Activated effector memory CD4-positive, alpha-beta T cell treated with Interleukin-2 at 50 U/mL for 16 hours (primary cell): Measurements from ENCODE around the gene PROZ.
"Not testable (repeated sequence)": the region's sequence is repeated elsewhere in the genome, so short reads cannot be mapped to it uniquely, and the experiment has no call there.

ENCODE experiments used
- DNase-seq: peaks from one replicate; pipeline ENCODE4 v3.0.0-alpha.2; 2020

PROZ gene

DNA sequence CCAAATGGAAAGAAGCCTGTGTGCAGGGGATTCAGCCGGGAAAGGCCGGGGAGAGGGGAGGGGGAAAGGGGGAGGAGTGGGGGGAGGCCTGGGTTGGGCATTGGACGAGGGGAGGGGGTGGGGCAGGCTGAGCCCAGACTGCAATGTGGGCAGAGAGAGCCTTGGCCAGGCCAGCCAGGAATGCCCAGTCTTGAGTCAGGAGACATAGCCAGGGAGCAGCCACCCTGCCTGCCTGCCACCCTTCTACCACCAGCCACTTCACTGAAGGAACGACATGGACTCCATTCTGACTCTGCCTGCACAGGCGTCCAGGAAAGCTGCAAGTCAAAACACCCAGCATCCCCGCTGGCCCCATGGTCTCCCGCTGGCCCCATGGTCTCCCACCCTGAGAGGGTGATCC lies 498 bp downstream of the PROZ start:
- no peak for DNase-seq

GRCh38 chr13:113159701-113160100 lies 1.3 kb downstream of the PROZ start:
- no peak for DNase-seq

GRCh38 chr13:113160983-113161382 lies 2.5 kb downstream of the PROZ start:
- no peak for DNase-seq

DNA sequence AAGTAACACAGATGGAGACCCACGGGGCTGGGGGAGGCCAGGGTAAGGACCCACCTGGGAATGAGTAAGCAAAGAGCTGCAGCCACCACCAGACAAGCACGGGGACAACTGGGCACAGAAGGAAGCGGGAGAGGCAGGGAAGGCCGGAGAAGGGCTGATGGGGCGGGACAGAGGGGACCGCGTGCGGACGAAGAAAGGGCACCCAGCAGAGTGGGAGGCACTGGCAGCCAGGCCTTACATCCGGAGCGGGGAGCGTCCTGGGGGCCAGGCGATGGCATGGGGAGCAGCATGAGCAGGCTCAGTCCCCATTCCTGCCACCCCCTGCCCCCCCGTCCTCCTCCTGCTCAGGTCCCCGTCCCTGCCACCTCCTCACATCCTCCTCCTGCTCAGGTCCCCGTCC lies 3.0 kb downstream of the PROZ start:
- no peak for DNase-seq

GRCh38 chr13:113161975-113162374 lies 3.5 kb downstream of the PROZ start:
- not testable (repeated sequence) for DNase-seq

GRCh38 chr13:113162783-113163685 lies 4.6 kb downstream of the PROZ start:
- no peak for DNase-seq

DNA sequence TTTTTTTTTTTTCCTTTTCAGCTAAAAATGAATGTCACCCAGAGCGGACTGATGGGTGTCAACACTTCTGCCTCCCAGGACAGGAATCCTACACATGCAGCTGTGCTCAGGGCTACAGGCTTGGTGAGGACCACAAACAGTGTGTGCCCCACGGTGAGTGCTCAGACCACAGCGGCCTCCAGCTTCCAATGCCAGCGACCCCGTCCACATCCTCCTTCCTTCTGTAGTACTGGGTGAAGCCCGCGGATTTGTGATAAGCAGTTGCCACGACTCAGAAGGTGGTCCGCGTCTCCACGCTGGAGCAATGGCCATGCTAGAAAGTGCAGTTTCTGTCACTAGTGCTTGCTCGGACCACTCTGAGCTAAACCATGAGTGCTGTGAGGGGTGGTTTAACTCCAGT lies 6.0 kb downstream of the PROZ start:
- no peak for DNase-seq

DNA sequence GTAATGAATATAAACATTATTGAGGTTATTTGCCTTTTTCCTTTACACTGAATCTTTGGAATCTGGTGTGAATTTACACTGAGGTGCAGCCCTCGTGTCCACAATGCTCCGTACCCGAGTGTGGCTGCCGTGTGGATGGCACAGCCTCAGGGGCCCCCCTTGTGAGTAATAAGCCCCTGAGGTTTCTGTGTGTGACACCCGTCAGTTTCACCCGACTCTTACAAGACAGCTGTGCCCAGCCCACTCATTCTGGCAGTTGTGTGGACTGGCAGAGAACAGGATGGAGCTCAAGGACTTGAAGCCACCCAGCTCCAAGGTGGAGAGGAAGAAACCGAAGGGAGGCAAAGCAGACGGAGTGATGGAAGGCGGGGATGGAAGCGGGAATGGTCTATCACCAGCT lies 7.8 kb downstream of the PROZ start:
- DNase-seq, result no peak

DNA sequence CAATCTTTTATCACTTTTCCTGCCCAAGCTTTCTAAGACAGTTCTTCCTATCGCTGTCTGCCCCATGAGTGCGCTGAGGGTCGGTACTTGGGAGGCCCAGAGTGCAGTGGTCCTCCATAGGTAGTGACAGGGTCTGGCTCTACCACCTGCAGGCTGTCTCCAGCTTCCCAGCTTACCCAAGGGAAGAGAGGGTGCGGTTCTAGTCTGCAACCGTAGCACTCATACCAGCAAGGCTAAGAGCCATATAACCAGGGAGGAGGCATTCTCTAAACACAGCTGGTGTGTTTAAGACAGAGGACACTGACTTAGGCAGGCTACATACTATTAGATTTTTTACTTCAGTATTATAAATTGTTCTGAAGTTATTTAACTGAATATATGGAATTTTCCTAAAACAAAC lies 8.2 kb downstream of the PROZ start:
- no peak for DNase-seq

GRCh38 chr13:113167155-113167554 lies 8.7 kb downstream of the PROZ start:
- DNase-seq, result no peak

GRCh38 chr13:113167575-113167974 lies 9.1 kb downstream of the PROZ start:
- DNase-seq, result no peak

DNA sequence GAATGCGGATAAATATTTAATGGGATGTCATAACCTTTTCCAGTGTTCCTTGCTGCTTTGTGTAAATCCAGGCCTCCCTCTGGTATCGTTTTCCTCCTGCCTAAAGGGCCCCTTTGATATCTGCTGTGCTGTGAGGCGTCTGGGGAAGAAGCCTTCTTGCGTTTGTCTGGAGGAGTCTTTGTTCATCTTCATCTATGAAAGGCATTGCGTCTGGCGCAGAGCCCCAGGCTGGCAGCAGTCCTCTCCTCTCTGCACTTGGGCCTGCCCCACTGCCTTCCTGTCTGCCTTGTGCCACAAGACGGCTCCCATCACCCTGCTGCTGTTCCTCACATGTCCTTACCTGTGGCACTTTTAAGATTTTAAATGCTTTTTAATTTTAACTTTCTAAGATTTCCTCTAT lies 9.8 kb downstream of the PROZ start:
- no peak for DNase-seq

DNA sequence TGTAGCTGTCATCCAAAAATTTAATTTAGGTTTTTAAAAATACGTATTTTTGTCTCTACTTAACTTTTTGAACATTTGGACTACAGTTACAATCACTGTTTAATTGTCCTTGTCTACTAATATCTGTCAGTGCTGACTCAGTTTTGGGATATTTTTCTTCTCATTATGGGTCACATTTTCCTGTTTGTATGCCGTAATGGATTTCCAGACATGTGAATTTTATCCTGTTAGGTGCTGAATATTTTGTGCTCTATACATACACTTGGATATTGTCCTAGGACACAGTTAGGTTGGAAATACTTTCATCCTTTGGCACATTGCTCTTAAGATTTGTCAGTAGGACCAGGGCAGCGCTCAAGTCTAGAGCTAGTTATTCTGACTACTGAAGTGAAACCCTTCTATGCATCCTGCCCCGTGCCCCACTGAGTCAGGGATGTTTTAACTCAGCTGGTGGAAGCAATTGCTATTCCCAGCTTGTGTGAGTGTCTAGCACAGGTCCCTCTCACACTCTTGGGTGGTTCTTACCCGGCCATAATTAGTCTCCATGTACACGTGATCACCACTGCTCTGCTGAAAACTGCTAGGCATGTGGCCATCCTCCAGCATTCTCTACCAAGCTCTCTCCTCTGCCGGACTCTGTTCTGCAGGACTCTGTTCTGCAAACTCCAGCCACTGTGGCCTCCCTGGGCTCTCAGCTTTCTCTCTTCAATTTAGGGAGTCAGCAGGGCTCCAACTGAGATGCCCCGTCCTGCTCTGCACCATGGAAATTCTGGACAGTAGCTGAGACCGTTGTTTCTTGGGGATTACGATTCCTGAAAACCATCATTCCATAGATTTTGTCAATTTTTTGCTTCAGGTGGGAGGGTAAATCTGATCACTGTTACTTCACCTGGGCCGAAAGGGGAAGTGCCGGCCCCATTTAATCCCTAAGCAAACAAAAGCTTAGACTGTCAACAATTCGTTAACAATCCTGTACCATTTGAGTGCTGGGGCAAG lies 11.1 kb downstream of the PROZ start:
- DNase-seq, result no peak

GRCh38 chr13:113170511-113170910 lies 12.1 kb downstream of the PROZ start:
- no peak for DNase-seq

DNA sequence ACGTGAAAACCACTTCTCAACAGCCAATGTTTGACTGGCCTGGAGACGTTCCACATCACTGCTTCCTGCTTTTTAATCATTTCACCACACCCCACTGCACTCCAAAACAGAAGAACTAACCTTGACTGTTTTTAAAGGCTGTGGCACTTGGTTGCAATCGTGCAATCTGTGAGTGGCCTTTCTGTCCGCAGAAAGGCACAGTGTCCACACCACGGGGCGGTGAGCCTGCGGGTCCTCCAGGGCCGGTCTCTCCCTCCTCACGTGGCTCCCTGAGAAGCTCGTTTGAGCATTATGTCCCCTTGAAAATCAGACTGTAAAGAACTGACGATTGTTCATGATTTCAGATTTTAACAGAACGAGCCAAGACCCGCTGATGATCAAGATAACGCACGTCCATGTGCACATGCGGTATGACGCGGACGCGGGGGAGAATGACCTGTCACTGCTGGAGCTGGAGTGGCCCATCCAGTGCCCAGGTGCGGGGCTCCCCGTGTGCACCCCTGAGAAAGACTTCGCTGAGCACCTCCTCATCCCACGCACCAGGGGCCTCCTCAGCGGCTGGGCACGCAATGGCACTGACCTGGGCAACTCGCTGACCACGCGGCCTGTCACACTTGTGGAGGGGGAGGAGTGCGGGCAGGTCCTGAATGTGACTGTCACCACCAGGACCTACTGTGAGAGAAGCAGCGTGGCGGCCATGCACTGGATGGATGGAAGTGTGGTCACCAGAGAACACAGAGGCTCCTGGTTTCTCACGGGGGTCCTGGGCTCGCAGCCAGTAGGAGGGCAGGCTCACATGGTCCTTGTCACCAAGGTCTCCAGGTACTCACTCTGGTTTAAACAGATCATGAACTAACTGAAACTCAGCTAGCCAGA lies 13.0 kb downstream of the PROZ start:
- DNase-seq, result no peak

- no peak for DNase-seq
Observed at GRCh38 chr13:113172419-113172926, 14.0 kb downstream of the PROZ start.

- no peak for DNase-seq
Observed at GRCh38 chr13:113176280-113176679, 17.8 kb downstream of the PROZ start.

DNA sequence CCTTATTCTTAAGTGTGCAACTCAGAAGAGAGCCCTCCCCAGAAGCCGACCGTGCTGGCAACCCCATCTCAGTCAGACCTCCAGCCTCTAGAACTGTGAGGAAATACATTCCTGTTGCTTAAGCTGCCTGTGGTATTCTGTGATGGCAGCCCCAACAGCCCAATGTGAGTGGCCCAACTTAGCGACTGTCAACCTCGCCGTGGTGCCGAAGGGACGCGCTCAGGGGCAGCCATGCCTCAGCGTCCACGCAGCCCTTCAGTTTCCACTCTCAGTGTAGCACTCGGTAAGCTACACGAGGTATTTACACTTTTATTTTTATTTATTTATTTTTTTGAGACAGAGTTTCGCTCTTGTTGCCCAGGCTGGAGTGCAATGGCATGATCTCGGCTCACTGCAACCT lies 18.4 kb downstream of the PROZ start:
- no peak for DNase-seq

GRCh38 chr13:113178070-113178895 lies 19.8 kb downstream of the PROZ start:
- no peak for DNase-seq

DNA sequence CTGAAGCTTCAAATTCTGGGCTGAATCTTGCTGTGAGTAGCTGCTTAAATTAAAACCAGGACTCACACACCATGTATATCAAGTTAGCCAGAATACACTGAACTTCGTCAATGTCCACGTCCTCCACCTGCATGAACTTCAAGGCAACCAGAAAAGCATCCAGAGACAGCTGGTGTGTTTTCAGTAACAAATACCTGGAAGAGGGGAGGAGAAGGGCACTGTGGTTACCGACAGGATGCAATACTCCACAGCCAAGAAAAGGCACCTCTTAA lies 20.4 kb downstream of the PROZ start:
- DNase-seq, result no peak

DNA sequence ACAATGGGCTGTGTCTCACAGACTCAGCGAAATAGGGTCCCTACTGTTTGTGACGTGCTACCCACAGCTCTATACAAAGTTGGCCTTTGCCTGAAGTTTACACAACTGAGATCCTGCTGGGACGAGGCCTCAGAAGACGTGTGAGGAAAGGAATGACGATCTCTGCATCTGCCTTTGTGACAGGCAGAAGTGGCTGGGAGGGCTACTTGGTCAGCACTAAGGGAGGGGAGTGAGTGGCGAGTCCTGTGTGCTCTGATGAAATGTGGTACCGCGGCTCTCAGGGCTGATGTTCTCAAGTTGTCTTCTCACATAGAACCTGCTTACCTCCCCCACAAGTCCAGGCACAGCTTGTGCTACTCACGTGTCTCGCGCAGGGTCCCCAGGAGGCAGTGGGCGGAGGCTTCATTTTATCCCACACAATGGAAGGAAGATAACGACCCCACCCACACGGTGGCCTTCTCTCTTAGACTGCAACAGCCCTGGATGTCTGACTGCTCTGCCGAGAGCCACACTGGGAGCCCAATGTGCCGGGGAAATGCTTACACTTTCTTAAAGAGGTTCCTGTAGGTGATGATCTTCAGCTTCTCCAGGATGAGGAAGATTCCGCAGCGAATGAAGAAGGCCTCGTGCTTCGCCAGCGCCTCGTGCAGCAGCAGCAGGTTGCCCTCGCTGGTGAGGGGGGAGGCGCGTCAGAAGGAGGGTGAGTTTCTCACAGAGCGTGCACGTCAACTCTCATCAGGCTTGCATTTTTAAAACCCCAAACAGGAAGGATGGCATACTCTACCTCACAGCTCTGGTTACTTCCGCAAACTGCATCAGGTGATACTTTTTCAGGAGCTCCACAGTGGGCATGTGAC lies 21.2 kb downstream of the PROZ start:
- DNase-seq, result no peak
